ENCODE data around the gene NT5C1B. TPM values are rescaled to one million over a fixed set of nuclear protein-coding genes. Genes with fewer than 3 reads are reported as not detected.
A peak's percentile ranks its signal among the peaks of the same experiment; 100 is the strongest.

NT5C1B gene
- total RNA-seq, 1 donor from 2014 or later, result not detected

- DNase-seq (ENCODE audit: missing footprints), result no peak
- intact Hi-C loops (cut with DNase I), result no loop called here
- no peak for ATAC-seq
Measured at GRCh38 chr2:18603854-18604530, 14.6 kb upstream of the NT5C1B start.

DNA sequence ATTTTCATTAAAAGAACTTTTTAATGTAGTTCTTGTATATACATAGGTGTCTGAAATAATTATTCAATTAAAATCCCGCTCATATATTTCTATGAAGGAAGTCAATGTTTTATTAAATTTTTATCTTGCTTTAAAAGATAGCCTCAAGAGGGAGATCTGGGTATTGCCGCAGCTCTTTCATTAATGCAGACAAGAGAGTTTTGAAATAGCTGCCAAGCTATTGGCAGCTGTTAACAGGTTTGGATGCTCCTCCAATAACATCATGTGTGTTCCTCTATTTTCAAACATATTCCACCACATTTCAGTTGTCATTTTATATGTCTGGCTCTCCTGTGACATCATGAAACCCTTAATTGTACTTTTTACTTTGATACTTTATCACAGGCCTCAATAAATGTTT, 12.9 kb upstream of the NT5C1B start:
- intact Hi-C loops (cut with DNase I), result no loop called here
- ATAC-seq (no peak), DNase-seq (ENCODE audit: missing footprints) (no peak)

GRCh38 chr2:18600255-18600613, 10.9 kb upstream of the NT5C1B start:
- no peak for ATAC-seq
- intact Hi-C loops (cut with DNase I), result no loop called here
- no peak for DNase-seq (ENCODE audit: missing footprints)

DNA sequence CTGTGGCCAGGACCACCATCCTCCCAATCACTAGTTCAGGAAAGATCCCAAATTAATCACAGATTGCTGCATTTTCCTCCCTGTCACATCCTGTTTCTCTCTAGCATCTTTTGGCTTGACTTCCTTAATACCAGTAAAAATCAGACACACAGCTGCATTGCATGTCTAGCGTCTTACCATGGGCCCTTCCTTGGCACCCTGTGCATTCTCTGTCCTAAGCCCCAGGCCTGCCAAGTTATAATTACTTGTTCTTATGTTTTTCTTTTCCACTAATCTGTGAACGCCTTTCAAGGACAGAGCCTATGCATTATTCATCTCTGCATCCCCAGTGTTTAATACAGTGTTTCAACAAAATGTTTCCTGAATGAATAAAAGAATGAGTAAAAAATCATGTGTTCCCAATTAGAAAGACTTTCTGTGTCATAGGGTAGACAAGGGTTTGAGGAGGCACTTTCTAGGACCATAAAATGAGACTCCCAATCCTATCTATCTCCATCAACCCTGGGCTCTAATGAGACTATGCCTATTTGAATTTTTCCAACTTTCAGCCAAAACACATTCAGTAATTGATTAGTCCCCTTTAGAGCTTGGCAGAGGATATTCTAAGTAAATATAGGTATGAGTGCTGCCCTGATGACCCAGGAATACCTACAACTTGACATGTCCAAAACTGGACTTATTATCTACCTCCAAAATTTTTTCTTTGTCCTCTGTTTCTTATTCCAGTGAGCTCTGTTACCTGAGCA, 10.3 kb upstream of the NT5C1B start:
- DNase-seq (ENCODE audit: missing footprints) (no peak), ATAC-seq (peak; percentile 39)
- intact Hi-C loops (cut with DNase I), result loop anchor here (5.0 kb wide), 1 partner anchor 77 kb away; no protein-coding TSS in a partner anchor

DNA sequence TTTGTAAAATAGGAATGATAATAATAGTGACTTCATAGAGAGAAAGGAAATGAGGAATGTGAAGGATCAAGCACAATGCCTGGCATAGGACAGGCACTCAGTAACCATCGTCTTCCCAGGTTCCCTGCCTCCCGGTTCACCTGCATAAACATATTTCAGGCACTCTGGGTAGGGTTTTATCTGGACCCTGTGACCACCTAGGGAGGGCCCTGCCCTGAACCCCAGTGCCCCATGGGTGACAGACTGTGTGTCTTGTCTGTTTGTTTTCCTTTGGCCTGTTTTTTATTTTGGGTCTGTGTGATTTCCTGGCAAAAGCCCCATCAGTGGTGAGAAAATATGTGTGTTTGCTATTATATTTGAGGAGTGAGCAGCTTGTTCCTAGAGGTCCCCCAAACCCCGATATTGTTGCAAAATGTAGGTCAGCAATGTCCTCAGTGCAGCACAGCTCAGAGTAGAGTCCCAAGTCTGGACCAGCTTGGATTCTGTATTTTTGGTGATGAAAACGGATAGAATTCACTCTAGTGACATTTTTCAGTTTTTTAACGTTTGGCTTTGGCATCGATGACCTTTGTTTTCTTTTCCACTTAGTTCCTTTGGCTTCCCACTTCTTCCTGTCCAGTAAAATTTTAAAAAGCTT, 9.6 kb upstream of the NT5C1B start:
- intact Hi-C loops (cut with DNase I), result loop anchor here (5.0 kb wide), 1 partner anchor 77 kb away; no protein-coding TSS in a partner anchor
- DNase-seq (ENCODE audit: missing footprints) (no peak), ATAC-seq (peak; percentile 39)

GRCh38 chr2:18597618-18598017, 8.2 kb upstream of the NT5C1B start:
- intact Hi-C loops (cut with DNase I), result loop anchor here (5.0 kb wide), 1 partner anchor 75 kb away; no protein-coding TSS in a partner anchor
- ATAC-seq, result no peak
- DNase-seq (ENCODE audit: missing footprints), result no peak

- intact Hi-C loops (cut with DNase I), result loop anchor here (5.0 kb wide), 1 partner anchor 75 kb away; no protein-coding TSS in a partner anchor
- DNase-seq (ENCODE audit: missing footprints) (no peak), ATAC-seq (no peak)
Measured at GRCh38 chr2:18596993-18597392, 7.6 kb upstream of the NT5C1B start.

- intact Hi-C loops (cut with DNase I), result no loop called here
Measured at GRCh38 chr2:18593496-18593895, 4.1 kb upstream of the NT5C1B start.

DNA sequence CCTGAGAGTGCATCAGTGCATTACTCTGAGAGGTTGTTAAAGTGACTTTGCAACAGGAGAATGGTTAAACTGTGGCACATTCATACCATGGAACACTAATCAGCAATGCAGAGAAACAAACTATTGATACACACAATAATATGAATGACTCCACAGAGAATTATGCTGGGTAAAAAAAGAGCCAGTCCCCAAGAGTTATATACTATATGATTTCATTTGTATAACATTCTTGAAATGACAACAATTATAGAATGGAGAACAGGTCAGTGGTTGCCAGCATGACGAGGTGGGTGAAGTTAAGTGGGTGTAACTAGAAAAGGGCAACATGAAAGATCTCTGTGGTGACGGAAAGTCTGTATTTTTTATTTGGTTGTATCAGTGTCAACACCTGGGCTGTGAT, 3.0 kb upstream of the NT5C1B start:
- no peak for ATAC-seq
- no peak for DNase-seq (ENCODE audit: missing footprints)
- intact Hi-C loops (cut with DNase I), result no loop called here

More at GRCh38 chr2:18593496-18593895, 4.1 kb upstream of the NT5C1B start:
- ATAC-seq (no peak), DNase-seq (ENCODE audit: missing footprints) (no peak)

GRCh38 chr2:18588802-18589201, 567 bp downstream of the NT5C1B start:
- intact Hi-C loops (cut with DNase I), result no loop called here

GRCh38 chr2:18588049-18588448, 1.3 kb downstream of the NT5C1B start:
- no peak for ATAC-seq
- intact Hi-C loops (cut with DNase I), result no loop called here
- no peak for DNase-seq (ENCODE audit: missing footprints)

More at GRCh38 chr2:18588802-18589201, 567 bp downstream of the NT5C1B start:
- DNase-seq (ENCODE audit: missing footprints) (no peak), ATAC-seq (no peak)

GRCh38 chr2:18585526-18585925, 3.8 kb downstream of the NT5C1B start:
- DNase-seq (ENCODE audit: missing footprints) (no peak), ATAC-seq (no peak)
- intact Hi-C loops (cut with DNase I), result no loop called here

GRCh38 chr2:18584608-18584954, 4.8 kb downstream of the NT5C1B start:
- ATAC-seq (no peak), DNase-seq (ENCODE audit: missing footprints) (no peak)
- intact Hi-C loops (cut with DNase I), result no loop called here

- DNase-seq (ENCODE audit: missing footprints), result peak; percentile 71
- no peak for ATAC-seq
- intact Hi-C loops (cut with DNase I), result no loop called here
Measured at GRCh38 chr2:18583905-18584607, 5.3 kb downstream of the NT5C1B start.

- intact Hi-C loops (cut with DNase I), result no loop called here
- ATAC-seq (no peak), DNase-seq (ENCODE audit: missing footprints) (no peak)
Measured at GRCh38 chr2:18580606-18581005, 8.8 kb downstream of the NT5C1B start.

GRCh38 chr2:18578033-18578432, 11.3 kb downstream of the NT5C1B start:
- ATAC-seq (no peak), DNase-seq (ENCODE audit: missing footprints) (no peak)
- intact Hi-C loops (cut with DNase I), result no loop called here

GRCh38 chr2:18566145-18566769, 23.1 kb downstream of the NT5C1B start:
- intact Hi-C loops (cut with DNase I), result no loop called here
- no peak for DNase-seq (ENCODE audit: missing footprints)
- no peak for ATAC-seq

DNA sequence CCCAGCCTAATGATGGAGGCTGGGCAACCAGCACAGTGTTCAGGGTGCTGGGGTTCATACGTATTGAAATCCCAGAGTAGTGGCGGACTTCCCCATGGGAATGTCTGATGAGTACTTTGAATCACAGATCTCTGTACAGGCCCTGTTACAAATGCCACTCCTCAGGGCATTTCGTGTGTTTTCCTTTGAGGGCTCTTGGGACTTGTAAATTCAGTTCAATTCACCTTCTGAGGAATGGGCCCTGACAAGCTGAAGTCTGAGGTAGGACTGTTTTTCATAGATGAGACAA, 28.6 kb downstream of the NT5C1B start:
- ATAC-seq (no peak), DNase-seq (ENCODE audit: missing footprints) (no peak)
- intact Hi-C loops (cut with DNase I), result loop anchor here (1.0 kb wide), 1 partner anchor 35 kb away; no protein-coding TSS in a partner anchor

Data from Right ventricle myocardium inferior (tissue), 1 donor.